ENCODE measurements around the gene EPOP.
"Not testable (repeated sequence)": the region's sequence is repeated elsewhere in the genome, so short reads cannot be mapped to it uniquely, and the experiment has no call there.

EPOP gene

GRCh38 chr17:38627957-38628356 is 46.8 kb downstream of the EPOP start:
- FAIRE-seq (no peak), DNase-seq (ENCODE audit: insufficient read length, low spot score) (no peak)

GRCh38 chr17:38626606-38627226 is 48.0 kb downstream of the EPOP start:
- DNase-seq (ENCODE audit: insufficient read length, low spot score); FAIRE-seq: not testable (repeated sequence)

More at GRCh38 chr17:38627957-38628356, 46.8 kb downstream of the EPOP start:
- TF ChIP-seq TAF1 (IDR thresholded peaks at IDR 0.05; ENCODE audit: low read depth, low read length), result no peak

GRCh38 chr17:38625482-38625881 is 49.3 kb downstream of the EPOP start:
- FAIRE-seq (no peak), DNase-seq (ENCODE audit: insufficient read length, low spot score) (no peak)
- no peak for TF ChIP-seq POLR2AphosphoS5 (IDR thresholded peaks at IDR 0.05; ENCODE audit: low read depth, low read length)
- TF ChIP-seq PAX5 (IDR thresholded peaks at IDR 0.05; ENCODE audit: insufficient read depth, low read length, severe bottlenecking), result no peak
- TF ChIP-seq POLR2A (IDR thresholded peaks at IDR 0.05; ENCODE audit: low read depth, low read length), result no peak
- TF ChIP-seq TAF1 (IDR thresholded peaks at IDR 0.05; ENCODE audit: low read depth, low read length), result no peak
- no peak for TF ChIP-seq POU2F2 (IDR thresholded peaks at IDR 0.05; ENCODE audit: low read depth, low read length)
- no peak for TF ChIP-seq SPI1 (IDR thresholded peaks at IDR 0.05; ENCODE audit: low read depth, low read length)

GRCh38 chr17:38624782-38625355 is 49.9 kb downstream of the EPOP start:
- TF ChIP-seq SPI1 (IDR thresholded peaks at IDR 0.05; ENCODE audit: low read depth, low read length) (peak; percentile 49; the same call in 1 of the 2 replicates), POU2F2 (IDR thresholded peaks at IDR 0.05; ENCODE audit: low read depth, low read length) (peak; percentile 47), PAX5 (IDR thresholded peaks at IDR 0.05; ENCODE audit: insufficient read depth, low read length, severe bottlenecking) (peak; percentile 64)
- FAIRE-seq; DNase-seq (ENCODE audit: insufficient read length, low spot score): not testable (repeated sequence)

All from GM12891 (cell line).